ENCODE results near the gene RALA.

RALA gene

GRCh38 chr7:39709029-39709428 lies 85.7 kb downstream of the RALA start:
- H3K4me3 ChIP-seq (ENCODE audit: low read depth, low read length): no peak overlapping the region

DNA sequence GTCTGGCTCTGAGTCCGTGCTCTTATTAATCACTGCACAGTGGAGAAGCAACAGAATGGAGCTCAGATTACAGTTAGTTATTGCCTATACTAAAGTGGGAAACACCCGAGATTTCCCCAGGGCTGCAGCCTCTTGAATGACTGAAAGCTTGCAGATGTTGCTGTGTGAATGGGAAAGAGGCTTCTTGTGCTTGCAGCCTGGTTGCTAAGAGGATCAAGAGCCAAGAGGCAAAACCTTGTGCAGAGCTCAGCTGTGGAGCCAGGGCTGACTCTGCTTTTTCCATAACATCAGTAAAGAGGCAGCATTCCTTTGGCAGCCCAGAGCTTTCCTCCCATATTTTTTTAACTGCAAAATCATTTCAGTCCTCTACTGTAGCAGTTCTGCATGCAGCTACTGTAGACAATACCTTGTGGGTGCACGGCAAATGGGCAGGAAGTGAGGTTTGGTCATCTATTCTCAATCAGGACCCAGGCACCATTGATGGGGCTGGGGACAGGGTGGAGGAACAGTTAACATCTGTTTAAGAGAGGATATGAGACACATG lies 86.5 kb downstream of the RALA start:
- H3K4me3 ChIP-seq (ENCODE audit: low read depth, low read length): no peak overlapping the region
- no peak for TF ChIP-seq CTCF (IDR thresholded peaks at IDR 0.05; ENCODE audit: borderline replicate concordance, insufficient read depth, low read depth, low read length)

More at GRCh38 chr7:39709029-39709428, 85.7 kb downstream of the RALA start:
- TF ChIP-seq CTCF (IDR thresholded peaks at IDR 0.05; ENCODE audit: borderline replicate concordance, insufficient read depth, low read depth, low read length): no peak

DNA sequence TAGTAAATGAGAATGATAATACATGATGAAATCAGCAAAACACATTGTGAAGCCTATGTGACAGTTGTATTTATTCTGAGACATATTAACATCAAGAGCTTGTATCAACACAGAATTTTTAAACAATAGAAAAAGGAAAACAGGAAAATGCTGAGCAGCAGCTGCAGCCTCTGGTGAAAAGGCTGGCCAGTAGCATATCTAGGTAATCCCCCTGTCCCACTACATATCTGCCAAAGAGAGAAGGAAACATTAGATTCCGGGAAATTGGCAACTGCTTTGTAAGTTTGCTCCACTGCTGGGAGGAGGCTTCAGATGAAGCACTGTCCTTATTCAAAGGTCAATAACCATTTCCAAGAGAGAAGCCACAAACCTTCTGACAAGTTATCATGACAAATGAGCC lies 89.4 kb downstream of the RALA start:
- no peak for TF ChIP-seq CTCF (IDR thresholded peaks at IDR 0.05; ENCODE audit: borderline replicate concordance, insufficient read depth, low read depth, low read length)
- no peak overlapping the region for H3K4me3 ChIP-seq (ENCODE audit: low read depth, low read length)

- H3K4me3 ChIP-seq (ENCODE audit: low read depth, low read length): no peak overlapping the region
- no peak for TF ChIP-seq CTCF (IDR thresholded peaks at IDR 0.05; ENCODE audit: borderline replicate concordance, insufficient read depth, low read depth, low read length)
These were observed 91.2 kb downstream of the RALA start for GRCh38 chr7:39714447-39715091.

DNA sequence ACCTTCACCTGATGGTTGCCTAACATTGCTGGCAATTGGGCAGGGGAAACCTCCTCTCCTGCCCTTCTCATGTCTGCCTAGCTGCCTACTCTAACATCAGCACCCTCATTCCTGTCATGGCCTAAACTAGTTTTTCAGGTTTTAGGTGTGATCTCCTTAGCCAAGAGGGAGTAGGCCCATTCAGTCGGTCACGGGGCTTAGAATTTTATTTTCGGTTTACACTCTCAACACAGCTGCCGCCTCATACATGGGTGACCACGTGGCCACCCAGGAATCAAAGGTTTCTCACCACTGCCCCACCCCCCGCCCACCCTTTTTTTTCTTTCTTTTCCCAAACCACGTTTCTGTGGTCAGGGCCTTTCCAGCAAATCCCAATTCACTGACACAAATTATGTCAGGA lies 97.2 kb downstream of the RALA start:
- TF ChIP-seq CTCF (IDR thresholded peaks at IDR 0.05; ENCODE audit: borderline replicate concordance, insufficient read depth, low read depth, low read length): no peak
- no peak overlapping the region for H3K4me3 ChIP-seq (ENCODE audit: low read depth, low read length)

GRCh38 chr7:39721345-39721744 lies 98.0 kb downstream of the RALA start:
- no peak for TF ChIP-seq CTCF (IDR thresholded peaks at IDR 0.05; ENCODE audit: borderline replicate concordance, insufficient read depth, low read depth, low read length)
- no peak overlapping the region for H3K4me3 ChIP-seq (ENCODE audit: low read depth, low read length)

DNA sequence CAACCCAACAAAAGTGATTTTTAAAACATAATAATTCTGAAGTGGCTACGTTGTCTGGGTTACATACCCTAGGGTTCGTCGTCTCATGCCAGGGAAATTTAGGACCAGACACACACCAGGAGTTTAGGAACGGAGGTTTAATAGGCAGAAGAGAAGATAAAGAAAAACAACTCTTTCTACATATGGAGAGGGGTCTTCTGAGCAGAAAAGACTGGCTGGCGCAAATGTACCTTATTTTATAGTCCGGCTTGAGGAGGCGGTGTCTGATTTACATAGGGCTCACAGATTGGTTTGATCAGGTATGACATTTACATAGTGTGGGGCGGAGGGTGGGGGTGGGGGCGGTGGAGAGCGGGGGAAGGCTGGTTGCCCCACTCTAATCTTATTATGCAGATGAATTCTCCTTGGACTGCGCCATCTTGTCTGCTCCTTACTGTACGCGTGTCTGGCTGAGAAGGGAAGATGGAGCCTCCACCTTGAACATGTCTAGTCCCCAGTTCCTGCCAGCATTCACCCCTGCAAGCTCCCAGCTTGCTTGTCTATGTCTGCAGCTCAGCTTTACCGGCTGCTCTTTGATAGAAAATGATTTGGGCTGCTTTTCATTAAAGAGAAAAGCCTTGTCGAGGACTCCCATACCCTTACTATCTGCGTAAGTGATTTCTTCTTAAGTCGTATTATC lies 98.7 kb downstream of the RALA start:
- TF ChIP-seq CTCF (IDR thresholded peaks at IDR 0.05; ENCODE audit: borderline replicate concordance, insufficient read depth, low read depth, low read length): no peak
- no peak overlapping the region for H3K4me3 ChIP-seq (ENCODE audit: low read depth, low read length)

Data from GM12875 (cell line).